NK-92 (cell line): ENCODE measurements around the gene KCNQ1.

Experiments
- DNase-seq: peaks from one replicate; lab custom pipeline; 2025; ENCODE audit not compliant: unreplicated experiment; lab: John Stamatoyannopoulos, UW

Gene KCNQ1

GRCh38 chr11:2813141-2813908, 368.5 kb downstream of the KCNQ1 start:
- no peak for DNase-seq

- no peak for DNase-seq
Measured at GRCh38 chr11:2813968-2814367, 369.2 kb downstream of the KCNQ1 start.

- no peak for DNase-seq
Measured at GRCh38 chr11:2814751-2815150, 369.9 kb downstream of the KCNQ1 start.

GRCh38 chr11:2815762-2816496, 371.1 kb downstream of the KCNQ1 start:
- no peak for DNase-seq

- no peak for DNase-seq
Measured at GRCh38 chr11:2816523-2816922, 371.7 kb downstream of the KCNQ1 start.

- DNase-seq = no peak
Measured at GRCh38 chr11:2816941-2817421, 372.2 kb downstream of the KCNQ1 start.

GRCh38 chr11:2817431-2817830, 372.6 kb downstream of the KCNQ1 start:
- no peak for DNase-seq

GRCh38 chr11:2818021-2818420, 373.2 kb downstream of the KCNQ1 start:
- DNase-seq = no peak

GRCh38 chr11:2818503-2818902, 373.7 kb downstream of the KCNQ1 start:
- DNase-seq = no peak

GRCh38 chr11:2819316-2819715, 374.5 kb downstream of the KCNQ1 start:
- DNase-seq = no peak

- DNase-seq = no peak
Measured at GRCh38 chr11:2820976-2821375, 376.2 kb downstream of the KCNQ1 start.

GRCh38 chr11:2821891-2822290, 377.1 kb downstream of the KCNQ1 start:
- DNase-seq = no peak

- no peak for DNase-seq
Measured at GRCh38 chr11:2824851-2825250, 380.0 kb downstream of the KCNQ1 start.

GRCh38 chr11:2825261-2825888, 380.6 kb downstream of the KCNQ1 start:
- DNase-seq = no peak

- no peak for DNase-seq
Measured at GRCh38 chr11:2825889-2826678, 381.3 kb downstream of the KCNQ1 start.

- DNase-seq = no peak
Measured at GRCh38 chr11:2826679-2827056, 381.9 kb downstream of the KCNQ1 start.

GRCh38 chr11:2827256-2827655, 382.4 kb downstream of the KCNQ1 start:
- no peak for DNase-seq

GRCh38 chr11:2827792-2828191, 383.0 kb downstream of the KCNQ1 start:
- no peak for DNase-seq

- no peak for DNase-seq
Measured at GRCh38 chr11:2828585-2829330, 383.9 kb downstream of the KCNQ1 start.

- no peak for DNase-seq
Measured at GRCh38 chr11:2830030-2830812, 385.4 kb downstream of the KCNQ1 start.
